ENCODE measurements around the gene RTP5. TPM values are rescaled to one million over a fixed set of nuclear protein-coding genes. Genes with fewer than 3 reads are reported as not detected.

RTP5 gene
- total RNA-seq, 2 experiments from 2014 or later: 1.8 to 2.7 TPM

Other genes with a start within 250 kb of the RTP5 start
- gene THAP4, start 232.6 kb upstream of the RTP5 start, total RNA-seq: 10 to 100 TPM; 19.5 to 24.3 TPM
- gene ATG4B, start 232.0 kb upstream of the RTP5 start, total RNA-seq: 10 to 100 TPM; 94.0 to 94.5 TPM
- gene DTYMK, start 182.9 kb upstream of the RTP5 start, total RNA-seq: 1 to 10 TPM; 3.7 to 6.0 TPM
- gene ING5, start 167.7 kb upstream of the RTP5 start, total RNA-seq: 10 to 100 TPM; 32.5 to 34.9 TPM
- 10 to 100 TPM; 41.6 to 46.4 TPM for gene D2HGDH, start 135.1 kb upstream of the RTP5 start, total RNA-seq
- gene GAL3ST2, start 92.9 kb upstream of the RTP5 start, total RNA-seq: 1 to 10 TPM in 1 of 2 experiments, under 1 TPM in 1; 0.81 to 1.1 TPM
- gene NEU4, start 60.5 kb upstream of the RTP5 start, total RNA-seq: 1 to 10 TPM; 2.9 to 3.0 TPM
- gene PDCD1, start 10.8 kb upstream of the RTP5 start, total RNA-seq: 10 to 100 TPM in 1 of 2 experiments, 1 to 10 TPM in 1; 8.0 to 10.7 TPM